Glutamatergic neuron (in vitro differentiated cells): ENCODE results near the gene APOA1. TPM values are rescaled to one million over a fixed set of nuclear protein-coding genes. Genes with fewer than 3 reads are reported as not detected.
A peak's percentile ranks its signal among the peaks of the same experiment; 100 is the strongest.
"Not testable (repeated sequence)": the region's sequence is repeated elsewhere in the genome, so short reads cannot be mapped to it uniquely, and the experiment has no call there.

Experiments
- DNase-seq: peaks from one replicate; pipeline ENCODE4 v3.0.0; 2022
- H3K27ac Mint-ChIP-seq: one replicate; pipeline ENCODE4 v1.8.0; 2020; ENCODE audit warnings: mild to moderate bottlenecking, mixed read lengths, inconsistent platforms; ENCODE audit not compliant: unreplicated experiment
- H3K27me3 Mint-ChIP-seq: one replicate; pipeline ENCODE4 v1.8.0; 2020; ENCODE audit warnings: mild to moderate bottlenecking, moderate library complexity, mixed read lengths, inconsistent platforms; ENCODE audit not compliant: unreplicated experiment
- H3K36me3 Mint-ChIP-seq: one replicate; pipeline ENCODE4 v1.8.0; 2020; ENCODE audit warnings: mild to moderate bottlenecking, mixed read lengths, inconsistent platforms; ENCODE audit not compliant: unreplicated experiment
- H3K4me1 Mint-ChIP-seq: one replicate; pipeline ENCODE4 v1.8.0; 2020; ENCODE audit warnings: mild to moderate bottlenecking, low read depth, mixed read lengths, inconsistent platforms; ENCODE audit not compliant: unreplicated experiment
- H3K4me3 Mint-ChIP-seq: one replicate; pipeline ENCODE4 v1.8.0; 2020; ENCODE audit warnings: mild to moderate bottlenecking, mixed read lengths, inconsistent platforms; ENCODE audit not compliant: unreplicated experiment
- H3K9me3 Mint-ChIP-seq: one replicate; pipeline ENCODE4 v1.8.0; 2020; ENCODE audit warnings: mild to moderate bottlenecking, moderate library complexity, mixed read lengths, inconsistent platforms; ENCODE audit not compliant: unreplicated experiment
- total RNA-seq: library from RNA; stranded (reverse); fragmentation: NEBNext Ultra II Directional; extraction: Animal tissue kit (Norgen Biotek cat#: 25700); gene quantifications from one replicate; pipeline ENCODE4 v1.2.1, GENCODE V29; 2021; ENCODE audit not compliant: unreplicated experiment
- TF ChIP-seq, protein P1 (sequence below): fragments of 200-600 bp; sonication (generic); IDR thresholded peaks from one replicate; pipeline ENCODE4 v1.5.0; 2021; ENCODE audit not compliant: partially characterized antibody, unreplicated experiment

APOA1 gene
- total RNA-seq, 1 donor from 2014 or later, result not detected

DNA sequence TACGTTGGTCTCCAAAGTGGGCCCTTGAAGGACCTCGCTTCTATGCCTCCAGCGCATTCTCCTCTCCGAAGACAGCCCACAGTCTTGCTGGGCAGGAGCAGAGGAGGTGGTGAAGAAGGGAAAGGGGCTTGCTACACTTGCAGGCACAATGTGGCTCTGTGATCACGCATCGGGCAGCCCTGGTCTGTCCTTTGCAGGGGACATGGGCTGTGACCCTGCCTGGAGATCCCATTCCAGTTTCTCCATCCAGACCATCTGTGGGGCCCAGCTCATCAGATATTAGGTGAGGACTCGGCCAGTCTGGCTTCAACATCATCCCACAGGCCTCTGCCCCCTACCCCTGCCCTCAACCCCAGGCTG lies 810 bp downstream of the APOA1 start:
- TF ChIP-seq, protein P1, sequence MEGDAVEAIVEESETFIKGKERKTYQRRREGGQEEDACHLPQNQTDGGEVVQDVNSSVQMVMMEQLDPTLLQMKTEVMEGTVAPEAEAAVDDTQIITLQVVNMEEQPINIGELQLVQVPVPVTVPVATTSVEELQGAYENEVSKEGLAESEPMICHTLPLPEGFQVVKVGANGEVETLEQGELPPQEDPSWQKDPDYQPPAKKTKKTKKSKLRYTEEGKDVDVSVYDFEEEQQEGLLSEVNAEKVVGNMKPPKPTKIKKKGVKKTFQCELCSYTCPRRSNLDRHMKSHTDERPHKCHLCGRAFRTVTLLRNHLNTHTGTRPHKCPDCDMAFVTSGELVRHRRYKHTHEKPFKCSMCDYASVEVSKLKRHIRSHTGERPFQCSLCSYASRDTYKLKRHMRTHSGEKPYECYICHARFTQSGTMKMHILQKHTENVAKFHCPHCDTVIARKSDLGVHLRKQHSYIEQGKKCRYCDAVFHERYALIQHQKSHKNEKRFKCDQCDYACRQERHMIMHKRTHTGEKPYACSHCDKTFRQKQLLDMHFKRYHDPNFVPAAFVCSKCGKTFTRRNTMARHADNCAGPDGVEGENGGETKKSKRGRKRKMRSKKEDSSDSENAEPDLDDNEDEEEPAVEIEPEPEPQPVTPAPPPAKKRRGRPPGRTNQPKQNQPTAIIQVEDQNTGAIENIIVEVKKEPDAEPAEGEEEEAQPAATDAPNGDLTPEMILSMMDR, result no peak
- H3K36me3 Mint-ChIP-seq, result no peaks in the 10 kb centered on the region
- no peaks in the 10 kb centered on the region for H3K4me1 Mint-ChIP-seq
- peaks cover 3% of the 10 kb centered on the region for H3K27me3 Mint-ChIP-seq
- H3K4me3 Mint-ChIP-seq, result no peak overlapping the region
- DNase-seq, result no peak
- H3K27ac Mint-ChIP-seq, result no peak overlapping the region
- H3K9me3 Mint-ChIP-seq, result peaks cover 4% of the 10 kb centered on the region

DNA sequence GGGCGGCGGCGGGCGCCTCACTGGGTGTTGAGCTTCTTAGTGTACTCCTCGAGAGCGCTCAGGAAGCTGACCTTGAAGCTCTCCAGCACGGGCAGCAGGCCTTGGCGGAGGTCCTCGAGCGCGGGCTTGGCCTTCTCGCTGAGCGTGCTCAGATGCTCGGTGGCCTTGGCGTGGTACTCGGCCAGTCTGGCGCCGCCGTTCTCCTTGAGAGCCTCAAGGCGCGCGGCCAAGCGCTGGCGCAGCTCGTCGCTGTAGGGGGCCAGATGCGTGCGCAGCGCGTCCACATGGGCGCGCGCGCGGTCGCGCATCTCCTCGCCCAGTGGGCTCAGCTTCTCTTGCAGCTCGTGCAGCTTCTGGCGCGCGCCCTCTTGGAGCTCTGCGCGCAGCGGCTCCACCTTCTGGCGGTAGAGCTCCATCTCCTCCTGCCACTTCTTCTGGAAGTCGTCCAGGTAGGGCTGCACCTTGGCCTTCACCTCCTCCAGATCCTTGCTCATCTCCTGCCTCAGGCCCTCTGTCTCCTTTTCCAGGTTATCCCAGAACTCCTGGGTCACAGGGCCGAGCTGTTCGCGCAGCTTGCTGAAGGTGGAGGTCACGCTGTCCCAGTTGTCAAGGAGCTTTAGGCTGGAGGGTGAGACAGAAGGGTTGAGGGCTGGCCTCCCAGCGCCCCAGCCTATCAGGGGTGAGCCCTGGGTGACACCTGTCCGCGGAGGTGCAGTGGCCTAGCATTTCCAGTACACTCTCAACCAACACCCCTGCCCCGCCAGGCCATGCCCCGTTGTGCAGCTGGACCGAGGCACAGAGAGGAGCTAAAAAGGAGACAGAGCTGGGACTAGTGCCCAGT lies 1.4 kb downstream of the APOA1 start:
- Mint-ChIP-seq H3K36me3 (no peaks in the 10 kb centered on the region), H3K27me3 (peaks cover 3% of the 10 kb centered on the region), H3K9me3 (peaks cover 4% of the 10 kb centered on the region), H3K4me3 (peak overlapping the region; percentile 34), H3K27ac (no peak overlapping the region), H3K4me1 (no peaks in the 10 kb centered on the region)
- TF ChIP-seq, protein P1, result no peak
- DNase-seq, result peak; percentile 82

DNA sequence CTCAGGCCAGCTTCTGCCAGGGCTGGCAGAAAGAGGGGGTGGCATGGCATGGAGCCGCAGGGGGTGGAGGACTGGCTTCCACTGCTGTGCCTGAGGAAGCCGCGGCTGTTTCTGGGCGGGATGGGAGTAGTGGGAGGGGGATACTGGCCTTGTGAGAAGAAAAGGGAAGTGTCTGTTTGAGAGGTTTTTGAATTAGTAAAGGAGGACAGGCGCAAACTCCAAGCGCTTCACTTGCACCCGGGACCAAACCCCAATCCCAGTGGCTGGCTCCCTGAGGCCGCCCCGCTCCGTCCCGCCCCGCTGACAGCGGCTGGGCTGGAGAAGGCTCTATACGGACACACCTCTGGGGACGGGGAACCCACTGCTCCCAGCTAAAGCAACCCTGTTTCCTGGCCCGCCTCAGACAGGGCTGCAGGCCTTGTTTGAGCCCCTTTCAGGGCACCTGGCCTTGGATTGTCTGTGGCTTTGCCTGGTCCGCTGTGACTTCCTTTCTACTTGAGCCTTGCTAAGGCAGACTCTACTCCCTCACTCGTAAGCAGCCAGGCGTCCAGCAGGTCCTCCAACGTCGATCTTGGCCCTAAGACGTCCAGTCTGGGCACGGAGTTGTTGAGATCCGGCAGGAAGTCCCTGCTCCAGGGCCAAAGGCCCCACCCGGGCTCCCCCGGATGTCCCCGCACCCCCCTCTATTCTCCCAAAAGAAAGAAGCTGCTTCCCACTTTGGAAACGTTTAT lies 2.2 kb downstream of the APOA1 start:
- no peaks in the 10 kb centered on the region for H3K4me1 Mint-ChIP-seq
- TF ChIP-seq, protein P1, result no peak
- H3K9me3 Mint-ChIP-seq, result peaks cover 4% of the 10 kb centered on the region
- peaks cover 3% of the 10 kb centered on the region for H3K27me3 Mint-ChIP-seq
- DNase-seq, result no peak
- no peak overlapping the region for H3K4me3 Mint-ChIP-seq
- H3K36me3 Mint-ChIP-seq, result no peaks in the 10 kb centered on the region
- H3K27ac Mint-ChIP-seq, result no peak overlapping the region

DNA sequence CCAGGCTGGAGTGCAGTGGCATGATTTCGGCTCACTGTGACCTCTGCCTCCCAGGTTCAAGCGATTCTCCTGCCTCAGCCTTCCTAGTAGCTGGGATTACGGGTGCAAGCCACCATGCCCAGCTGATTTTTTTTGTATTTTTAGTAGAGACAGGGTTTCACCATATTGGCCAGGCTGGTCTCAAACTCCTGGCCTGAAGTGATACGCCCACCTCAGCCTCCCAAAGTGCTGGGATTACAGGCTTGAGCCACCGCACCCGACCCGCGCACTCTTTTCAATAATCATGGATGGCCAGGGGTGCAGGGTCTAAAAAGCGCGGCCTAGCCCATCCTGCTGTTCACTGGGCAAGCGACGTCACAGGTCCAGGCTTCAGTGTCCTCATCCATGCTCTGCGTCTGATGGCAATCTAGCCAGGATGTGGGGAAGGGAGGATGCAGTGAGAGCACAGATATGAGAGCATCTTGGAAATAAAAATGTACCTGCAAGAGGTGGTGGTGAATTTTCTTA lies 2.8 kb downstream of the APOA1 start:
- DNase-seq, H3K9me3 Mint-ChIP-seq, H3K4me1 Mint-ChIP-seq, H3K27ac Mint-ChIP-seq, H3K4me3 Mint-ChIP-seq, H3K36me3 Mint-ChIP-seq, H3K27me3 Mint-ChIP-seq: not testable (repeated sequence)

DNA sequence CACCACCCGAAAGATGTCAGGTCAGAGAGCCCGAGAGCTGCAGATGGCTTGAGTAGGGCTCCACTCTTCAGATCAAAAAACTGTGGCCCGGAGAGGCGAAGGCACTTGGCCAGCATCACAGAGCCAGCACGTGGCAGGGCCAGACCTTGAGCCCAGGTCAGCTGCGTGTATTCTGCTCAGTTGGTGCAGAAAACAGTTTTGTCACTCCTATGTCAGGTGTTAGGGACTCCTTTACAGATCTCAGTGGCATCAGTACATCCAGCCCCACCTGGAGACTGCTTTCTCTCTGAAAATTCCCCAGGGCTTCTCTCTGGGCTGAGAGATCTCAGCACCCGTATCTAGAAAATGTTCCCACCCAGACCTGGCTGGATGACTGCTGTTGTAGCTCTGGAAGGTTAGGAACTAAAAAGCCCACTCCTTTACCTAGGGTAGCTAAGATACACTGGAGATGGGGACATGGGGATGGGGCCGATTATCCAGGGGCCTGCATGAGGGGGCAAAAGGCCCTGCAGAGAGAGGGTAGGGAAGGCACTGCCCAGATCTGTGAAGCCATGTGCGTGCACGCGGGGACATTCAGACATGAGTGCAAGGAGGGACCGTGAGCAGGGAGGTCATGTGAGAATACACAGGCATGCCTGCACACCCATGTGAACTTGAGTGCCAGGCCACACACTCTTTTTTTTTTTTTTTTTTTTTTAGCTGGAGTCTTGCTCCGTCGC lies 3.4 kb downstream of the APOA1 start:
- Mint-ChIP-seq H3K4me1 (no peaks in the 10 kb centered on the region), H3K27ac (no peak overlapping the region)

More for the DNA sequence above, 3.4 kb downstream of the APOA1 start:
- Mint-ChIP-seq H3K9me3 (peaks cover 4% of the 10 kb centered on the region), H3K4me3 (no peak overlapping the region), H3K36me3 (no peaks in the 10 kb centered on the region), H3K27me3 (peaks cover 3% of the 10 kb centered on the region)
- TF ChIP-seq, protein P1, result no peak
- no peak for DNase-seq
